ENCODE data around the gene HYAL2. TPM values are rescaled to one million over a fixed set of nuclear protein-coding genes. Genes with fewer than 3 reads are reported as not detected.
"Not testable (repeated sequence)": the region's sequence is repeated elsewhere in the genome, so short reads cannot be mapped to it uniquely, and the experiment has no call there.

HYAL2 gene
- total RNA-seq, 1 donor from 2014 or later, result 48.4 TPM

GRCh38 chr3:50316657-50317242 lies 5.8 kb downstream of the HYAL2 start:
- no peak overlapping the region for H3K4me3 Mint-ChIP-seq (ENCODE audit: unreplicated experiment)
- no peak for TF ChIP-seq CTCF (IDR thresholded peaks at IDR 0.05; ENCODE audit: partially characterized antibody, unreplicated experiment)
- no peak for DNase-seq
- H3K36me3 Mint-ChIP-seq (ENCODE audit: unreplicated experiment), result peaks cover 6% of the 10 kb centered on the region
- H3K4me1 Mint-ChIP-seq (ENCODE audit: low read depth, unreplicated experiment), result peaks cover 12% of the 10 kb centered on the region
- H3K9me3 Mint-ChIP-seq (ENCODE audit: unreplicated experiment), result peaks cover 3% of the 10 kb centered on the region
- H3K27ac Mint-ChIP-seq (ENCODE audit: unreplicated experiment), result no peak overlapping the region
- H3K27me3 Mint-ChIP-seq (ENCODE audit: unreplicated experiment), result peaks cover 16% of the 10 kb centered on the region

GRCh38 chr3:50314816-50315215 lies 7.7 kb downstream of the HYAL2 start:
- Mint-ChIP-seq H3K4me1 (ENCODE audit: low read depth, unreplicated experiment) (peaks cover 5% of the 10 kb centered on the region), H3K9me3 (ENCODE audit: unreplicated experiment) (peaks cover 3% of the 10 kb centered on the region), H3K27me3 (ENCODE audit: unreplicated experiment) (peaks cover 9% of the 10 kb centered on the region), H3K4me3 (ENCODE audit: unreplicated experiment) (no peak overlapping the region), H3K27ac (ENCODE audit: unreplicated experiment) (no peak overlapping the region), H3K36me3 (ENCODE audit: unreplicated experiment) (peaks cover 8% of the 10 kb centered on the region)
- no peak for DNase-seq
- TF ChIP-seq CTCF (IDR thresholded peaks at IDR 0.05; ENCODE audit: partially characterized antibody, unreplicated experiment), result no peak

DNA sequence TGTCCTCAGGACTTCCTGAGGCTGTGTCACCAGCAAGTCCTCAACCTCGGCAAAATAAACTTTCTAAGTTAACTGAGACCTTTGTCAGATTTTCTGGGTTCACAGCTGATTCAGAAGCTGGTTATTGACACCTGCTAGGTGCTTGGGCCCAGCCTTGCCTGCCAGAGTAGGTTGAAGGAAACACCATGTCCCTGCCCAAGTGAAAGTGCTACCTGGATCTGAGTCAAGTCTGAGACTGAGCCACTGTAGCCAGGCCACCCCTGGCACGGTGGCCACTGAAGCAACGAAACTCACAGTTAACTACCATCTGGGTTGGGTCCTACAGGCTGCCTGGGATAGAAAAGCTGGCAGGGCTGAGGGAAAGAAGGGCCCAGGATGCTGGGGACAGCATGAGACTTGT lies 8.2 kb downstream of the HYAL2 start:
- no peak for DNase-seq
- Mint-ChIP-seq H3K4me1 (ENCODE audit: low read depth, unreplicated experiment) (peaks cover 5% of the 10 kb centered on the region), H3K9me3 (ENCODE audit: unreplicated experiment) (peaks cover 3% of the 10 kb centered on the region), H3K27me3 (ENCODE audit: unreplicated experiment) (peaks cover 9% of the 10 kb centered on the region), H3K36me3 (ENCODE audit: unreplicated experiment) (peaks cover 12% of the 10 kb centered on the region), H3K27ac (ENCODE audit: unreplicated experiment) (no peak overlapping the region), H3K4me3 (ENCODE audit: unreplicated experiment) (no peak overlapping the region)
- TF ChIP-seq CTCF (IDR thresholded peaks at IDR 0.05; ENCODE audit: partially characterized antibody, unreplicated experiment), result no peak

DNA sequence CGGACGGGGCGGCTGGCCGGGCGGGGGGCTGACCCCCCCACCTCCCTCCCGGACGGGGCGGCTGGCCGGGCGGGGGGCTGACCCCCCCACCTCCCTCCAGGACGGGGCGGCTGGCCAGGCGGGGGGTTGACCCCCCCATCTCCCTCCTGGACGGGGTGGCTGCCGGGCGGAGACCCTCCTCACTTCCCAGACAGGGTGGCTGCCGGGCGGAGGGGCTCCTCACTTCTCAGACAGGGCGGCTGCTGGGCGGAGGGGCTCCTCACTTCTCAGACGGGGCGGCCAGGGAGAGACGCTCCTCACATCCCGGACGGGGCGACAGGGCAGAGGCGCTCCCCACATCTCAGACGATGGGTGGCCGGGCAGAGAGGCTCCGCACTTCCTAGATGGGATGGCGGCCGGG lies 10.5 kb downstream of the HYAL2 start:
- not testable (repeated sequence) for H3K4me1 Mint-ChIP-seq (ENCODE audit: low read depth, unreplicated experiment); H3K27me3 Mint-ChIP-seq (ENCODE audit: unreplicated experiment); H3K27ac Mint-ChIP-seq (ENCODE audit: unreplicated experiment); DNase-seq; H3K9me3 Mint-ChIP-seq (ENCODE audit: unreplicated experiment); H3K4me3 Mint-ChIP-seq (ENCODE audit: unreplicated experiment)
- peaks cover 12% of the 10 kb centered on the region for H3K36me3 Mint-ChIP-seq (ENCODE audit: unreplicated experiment)

GRCh38 chr3:50304601-50305000 lies 17.9 kb downstream of the HYAL2 start:
- peaks cover 8% of the 10 kb centered on the region for H3K4me1 Mint-ChIP-seq (ENCODE audit: low read depth, unreplicated experiment)
- no peak overlapping the region for H3K27ac Mint-ChIP-seq (ENCODE audit: unreplicated experiment)
- peaks cover 2% of the 10 kb centered on the region for H3K36me3 Mint-ChIP-seq (ENCODE audit: unreplicated experiment)
- H3K9me3 Mint-ChIP-seq (ENCODE audit: unreplicated experiment), result peaks cover 2% of the 10 kb centered on the region
- H3K27me3 Mint-ChIP-seq (ENCODE audit: unreplicated experiment), result peaks cover 9% of the 10 kb centered on the region
- no peak for DNase-seq
- no peak for TF ChIP-seq CTCF (IDR thresholded peaks at IDR 0.05; ENCODE audit: partially characterized antibody, unreplicated experiment)
- H3K4me3 Mint-ChIP-seq (ENCODE audit: unreplicated experiment), result no peak overlapping the region

All from glutamatergic neuron (in vitro differentiated cells).